NCI-H2227 (cell line): Measurements from ENCODE around the gene KCNQ1OT1.

Experiments
- DNase-seq: peaks from one replicate; lab custom pipeline; 2025; ENCODE audit not compliant: unreplicated experiment; lab: John Stamatoyannopoulos, UW

Gene KCNQ1OT1

GRCh38 chr11:2688381-2689231 is 11.2 kb downstream of the KCNQ1OT1 start:
- no peak for DNase-seq

- DNase-seq: no peak
These were observed 12.0 kb downstream of the KCNQ1OT1 start for GRCh38 chr11:2687782-2688191.

GRCh38 chr11:2687223-2687530 is 12.6 kb downstream of the KCNQ1OT1 start:
- no peak for DNase-seq

- DNase-seq: no peak
These were observed 13.2 kb downstream of the KCNQ1OT1 start for GRCh38 chr11:2686360-2687222.

- no peak for DNase-seq
These were observed 14.0 kb downstream of the KCNQ1OT1 start for GRCh38 chr11:2685566-2686359.

GRCh38 chr11:2685051-2685450 is 14.7 kb downstream of the KCNQ1OT1 start:
- no peak for DNase-seq

- DNase-seq: no peak
These were observed 15.2 kb downstream of the KCNQ1OT1 start for GRCh38 chr11:2684581-2684980.

- DNase-seq: no peak
These were observed 16.0 kb downstream of the KCNQ1OT1 start for GRCh38 chr11:2683806-2684205.

- DNase-seq: no peak
These were observed 18.2 kb downstream of the KCNQ1OT1 start for GRCh38 chr11:2681408-2682145.

GRCh38 chr11:2679011-2679676 is 20.6 kb downstream of the KCNQ1OT1 start:
- DNase-seq: no peak

- DNase-seq: no peak
These were observed 21.4 kb downstream of the KCNQ1OT1 start for GRCh38 chr11:2678396-2678795.

GRCh38 chr11:2677127-2677526 is 22.7 kb downstream of the KCNQ1OT1 start:
- no peak for DNase-seq

- no peak for DNase-seq
These were observed 24.3 kb downstream of the KCNQ1OT1 start for GRCh38 chr11:2675540-2675939.

GRCh38 chr11:2674658-2675131 is 25.1 kb downstream of the KCNQ1OT1 start:
- DNase-seq: no peak

- no peak for DNase-seq
These were observed 25.8 kb downstream of the KCNQ1OT1 start for GRCh38 chr11:2673871-2674471.

- DNase-seq: no peak
These were observed 26.6 kb downstream of the KCNQ1OT1 start for GRCh38 chr11:2673250-2673610.

GRCh38 chr11:2672553-2673249 is 27.1 kb downstream of the KCNQ1OT1 start:
- no peak for DNase-seq

GRCh38 chr11:2671748-2672147 is 28.0 kb downstream of the KCNQ1OT1 start:
- DNase-seq: no peak

- no peak for DNase-seq
These were observed 29.2 kb downstream of the KCNQ1OT1 start for GRCh38 chr11:2670541-2671100.
